HTR-8/SVneo (cell line): ENCODE measurements around the gene PLG.
"Not testable (repeated sequence)": the region's sequence is repeated elsewhere in the genome, so short reads cannot be mapped to it uniquely, and the experiment has no call there.

Source experiments
- DNase-seq: peaks from one replicate; pipeline ENCODE4 v3.0.0; 2011; ENCODE audit warnings: low spot score, mixed read lengths; ENCODE audit not compliant: insufficient read length
- FAIRE-seq: peaks from 2 replicates; lab custom pipeline; 2011; peaks lifted over from hg19 to GRCh38; lab: Jason Lieb, UNC

The PLG gene

GRCh38 chr6:160766989-160767646 lies 65.1 kb downstream of the PLG start:
- DNase-seq (peak; percentile 18), FAIRE-seq (no peak)

GRCh38 chr6:160767647-160768019 lies 65.6 kb downstream of the PLG start:
- no peak for DNase-seq
- no peak for FAIRE-seq

GRCh38 chr6:160768101-160768500 lies 66.1 kb downstream of the PLG start:
- FAIRE-seq (no peak), DNase-seq (no peak)

GRCh38 chr6:160774399-160774798 lies 72.4 kb downstream of the PLG start:
- DNase-seq = no peak
- FAIRE-seq = no peak

- no peak for FAIRE-seq
Observed at GRCh38 chr6:160775792-160776580, 73.9 kb downstream of the PLG start.

GRCh38 chr6:160779095-160779494 lies 77.1 kb downstream of the PLG start:
- not testable (repeated sequence) for DNase-seq, FAIRE-seq

More at GRCh38 chr6:160775792-160776580, 73.9 kb downstream of the PLG start:
- no peak for DNase-seq

GRCh38 chr6:160780656-160781055 lies 78.6 kb downstream of the PLG start:
- DNase-seq, FAIRE-seq: not testable (repeated sequence)

GRCh38 chr6:160781298-160781697 lies 79.3 kb downstream of the PLG start:
- no peak for DNase-seq
- FAIRE-seq = no peak

- no peak for FAIRE-seq
- no peak for DNase-seq
Observed at GRCh38 chr6:160782228-160782627, 80.2 kb downstream of the PLG start.

GRCh38 chr6:160783741-160784140 lies 81.7 kb downstream of the PLG start:
- FAIRE-seq = no peak
- DNase-seq = no peak

GRCh38 chr6:160788126-160788525 lies 86.1 kb downstream of the PLG start:
- FAIRE-seq, DNase-seq: not testable (repeated sequence)

GRCh38 chr6:160788806-160789205 lies 86.8 kb downstream of the PLG start:
- no peak for FAIRE-seq

GRCh38 chr6:160789263-160790027 lies 87.4 kb downstream of the PLG start:
- DNase-seq (no peak), FAIRE-seq (no peak)

More at GRCh38 chr6:160788806-160789205, 86.8 kb downstream of the PLG start:
- no peak for DNase-seq

- no peak for DNase-seq
- FAIRE-seq = no peak
Observed at GRCh38 chr6:160790028-160790792, 88.2 kb downstream of the PLG start.

GRCh38 chr6:160791459-160791858 lies 89.4 kb downstream of the PLG start:
- no peak for DNase-seq
- no peak for FAIRE-seq

GRCh38 chr6:160791981-160792418 lies 90.0 kb downstream of the PLG start:
- no peak for FAIRE-seq
- no peak for DNase-seq

GRCh38 chr6:160792708-160793107 lies 90.7 kb downstream of the PLG start:
- FAIRE-seq (no peak), DNase-seq (no peak)

- no peak for FAIRE-seq
- DNase-seq = no peak
Observed at GRCh38 chr6:160793652-160794051, 91.6 kb downstream of the PLG start.

- DNase-seq = no peak
- FAIRE-seq = no peak
Observed at GRCh38 chr6:160795721-160796120, 93.7 kb downstream of the PLG start.

- no peak for DNase-seq
- no peak for FAIRE-seq
Observed at GRCh38 chr6:160798625-160799024, 96.6 kb downstream of the PLG start.
